ENCODE results near the gene ABL2. TPM values are rescaled to one million over a fixed set of nuclear protein-coding genes. Genes with fewer than 3 reads are reported as not detected.

The ABL2 gene
- total RNA-seq, 1 donor from 2014 or later = 7.4 TPM

DNA sequence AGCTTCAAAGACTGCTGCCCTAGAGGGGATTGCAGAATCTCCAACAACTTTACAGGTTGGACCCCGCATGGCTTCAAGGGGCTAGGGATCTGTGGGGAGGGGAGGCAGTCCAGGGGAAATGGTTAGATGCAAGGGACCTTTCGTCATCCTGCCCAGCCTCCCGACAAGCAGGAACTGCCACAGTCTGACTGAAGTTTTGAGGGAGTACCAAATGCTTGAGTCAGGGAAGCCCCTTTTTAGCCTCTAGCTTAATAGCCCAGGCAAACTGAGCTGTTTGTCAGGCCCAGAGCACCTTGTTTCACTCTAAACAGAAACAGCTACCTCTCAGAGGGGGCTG, 146.5 kb downstream of the ABL2 start:
- no peak for ATAC-seq (ENCODE audit: poor library complexity)
- DNase-seq = no peak
- intact Hi-C loops (cut with DNase I) = loop anchor here (5.0 to 10.0 kb wide), 2 partner anchors 212 to 284 kb away; partner anchors contain the start of genes AXDND1 and SOAT1

DNA sequence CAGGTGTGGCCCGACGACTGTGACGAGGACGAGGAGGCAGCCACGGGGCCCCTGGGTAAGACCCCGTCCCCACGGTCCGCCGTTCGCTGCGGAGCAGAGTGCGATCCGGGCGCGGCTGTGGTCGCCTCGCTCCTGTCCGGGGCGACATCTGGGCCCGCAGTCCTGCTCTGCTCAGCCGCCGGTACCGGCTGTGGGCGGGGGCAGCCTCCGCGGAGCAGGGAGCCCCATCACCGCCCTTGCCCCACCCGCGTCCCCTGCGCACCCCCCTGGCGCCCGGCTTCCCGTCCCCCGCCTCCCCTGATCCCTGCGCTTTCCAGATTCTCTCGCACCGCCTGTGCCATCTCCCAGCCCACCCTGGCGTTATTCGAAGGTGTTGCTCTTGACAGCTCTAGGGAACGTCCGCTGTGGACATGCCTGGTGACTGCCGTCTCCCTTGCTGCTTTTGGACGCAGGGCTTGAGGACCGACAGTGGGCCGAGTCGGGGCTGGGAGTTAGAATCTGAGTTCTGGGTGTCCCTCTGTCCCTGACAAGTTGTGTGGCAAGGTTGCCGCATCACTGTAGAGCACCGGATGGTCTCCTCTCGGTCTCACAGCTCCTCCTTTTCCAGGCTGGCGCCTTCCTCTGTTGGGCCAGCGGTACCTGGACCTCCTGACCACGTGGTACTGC, 147.0 kb downstream of the ABL2 start:
- ATAC-seq (ENCODE audit: poor library complexity) = peak; percentile 53
- peak; percentile 52 for DNase-seq
- intact Hi-C loops (cut with DNase I) = loop anchor here (5.0 to 10.0 kb wide), 2 partner anchors 212 to 285 kb away; partner anchors contain the start of genes AXDND1 and SOAT1

DNA sequence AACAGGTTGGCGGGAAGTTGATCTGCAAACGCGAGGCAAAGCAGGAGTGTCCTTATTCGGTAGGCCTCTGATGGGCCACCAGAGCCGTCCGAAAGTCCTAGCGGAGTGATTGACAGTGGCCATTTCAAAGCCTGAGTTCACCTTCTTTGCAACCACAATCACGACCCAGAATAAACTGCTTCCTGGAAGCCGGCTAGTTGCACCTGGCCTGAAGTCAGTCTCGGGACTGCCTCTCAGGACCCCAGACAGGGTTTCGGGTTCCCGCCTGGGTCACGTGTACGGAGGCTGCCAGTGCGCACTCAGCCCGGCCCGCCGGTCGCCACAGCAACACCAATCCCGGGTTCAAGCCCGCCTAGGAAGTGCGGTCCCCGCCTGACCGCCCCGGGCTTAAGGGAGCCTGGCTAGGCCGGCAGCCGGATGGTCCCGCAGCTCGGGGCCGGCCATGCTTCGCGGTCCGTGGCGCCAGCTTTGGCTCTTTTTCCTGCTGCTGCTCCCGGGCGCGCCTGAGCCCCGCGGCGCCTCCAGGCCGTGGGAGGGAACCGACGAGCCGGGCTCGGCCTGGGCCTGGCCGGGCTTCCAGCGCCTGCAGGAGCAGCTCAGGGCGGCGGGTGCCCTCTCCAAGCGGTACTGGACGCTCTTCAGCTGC, 147.7 kb downstream of the ABL2 start, which contains the start of gene TOR3A:
TSS of gene TOR3A (plus strand) at position 384 of the 646 bp plus-strand sequence. CDS start at position 443, 59 bp downstream.
- DNase-seq (peak; percentile 96), ATAC-seq (ENCODE audit: poor library complexity) (peak; percentile 97)
- intact Hi-C loops (cut with DNase I) = loop anchor here (5.0 to 10.0 kb wide), 2 partner anchors 213 to 285 kb away; partner anchors contain the start of genes AXDND1 and SOAT1

DNA sequence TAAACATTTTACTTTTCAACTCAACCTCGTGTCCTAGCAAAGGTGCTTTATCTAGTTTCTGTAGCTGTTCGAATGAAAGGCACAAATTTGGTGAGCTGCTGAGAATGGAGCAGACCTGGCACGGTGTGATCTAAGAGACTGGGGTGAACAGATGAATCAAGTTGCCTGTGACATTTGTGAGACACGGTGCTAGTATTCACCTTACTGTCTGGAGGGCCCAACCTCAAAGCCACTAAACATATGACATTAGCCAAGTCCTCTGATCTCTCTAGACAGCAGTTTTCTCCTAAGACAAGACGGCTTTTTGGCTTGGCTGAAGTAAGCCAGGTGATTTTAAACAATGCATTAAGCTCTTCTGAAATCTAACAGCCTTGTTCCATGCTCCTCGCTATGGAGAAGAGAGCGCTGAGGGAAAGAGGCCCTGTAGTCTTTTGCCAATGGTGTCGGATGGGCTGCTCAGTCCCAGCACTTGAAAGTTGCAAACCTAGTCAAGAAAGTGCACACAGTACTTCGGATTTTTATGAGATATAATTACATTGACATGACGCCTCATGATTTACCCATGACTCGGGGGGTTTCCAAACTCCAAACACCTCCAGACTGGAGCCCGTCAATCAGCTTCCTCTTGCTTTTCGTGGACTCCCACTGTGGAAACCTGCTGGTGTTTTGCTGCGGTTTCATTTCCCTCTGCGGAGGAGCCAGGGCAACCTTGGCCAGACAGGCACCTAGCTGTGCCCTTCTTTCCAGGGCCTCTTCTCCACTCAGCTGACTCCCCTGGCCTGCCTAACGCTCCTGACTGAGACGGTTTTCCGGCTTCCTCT, 148.4 kb downstream of the ABL2 start:
- no peak for ATAC-seq (ENCODE audit: poor library complexity)
- intact Hi-C loops (cut with DNase I) = loop anchor here (5.0 to 10.0 kb wide), 2 partner anchors 214 to 286 kb away; partner anchors contain the start of genes AXDND1 and SOAT1
- DNase-seq = no peak

DNA sequence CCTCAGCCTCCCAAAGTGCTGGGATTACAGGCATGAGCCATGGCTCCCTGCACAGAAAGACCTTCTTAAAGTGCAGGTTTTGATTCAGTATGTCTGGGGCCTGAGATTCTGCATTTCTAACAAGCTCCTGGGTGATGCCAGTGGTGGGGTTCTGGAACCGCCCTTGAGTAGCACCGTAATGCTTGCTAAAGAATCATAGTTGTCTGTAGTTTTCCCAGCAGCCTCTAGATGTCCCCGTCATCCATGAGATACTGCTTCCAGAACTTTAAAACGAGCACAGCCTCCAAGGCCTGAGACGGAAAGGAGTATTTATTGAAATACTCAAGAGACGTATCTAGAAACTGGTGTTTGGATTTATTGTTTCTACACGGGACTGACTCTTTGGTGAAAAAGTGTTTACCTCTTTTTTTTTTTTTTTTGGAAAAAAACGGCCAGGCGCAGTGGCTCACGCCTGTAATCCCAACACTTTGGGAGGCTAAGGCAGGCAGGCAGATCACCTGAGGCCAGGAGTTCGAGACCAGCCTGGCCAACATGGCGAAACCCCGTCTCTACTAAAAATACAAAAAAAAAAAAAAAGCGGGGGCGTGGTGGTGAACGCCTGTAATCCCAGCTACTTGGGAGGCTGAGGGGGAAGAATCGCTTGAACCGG, 150.2 kb downstream of the ABL2 start:
- peak; percentile 45 for ATAC-seq (ENCODE audit: poor library complexity)
- intact Hi-C loops (cut with DNase I) = no loop called here

DNA sequence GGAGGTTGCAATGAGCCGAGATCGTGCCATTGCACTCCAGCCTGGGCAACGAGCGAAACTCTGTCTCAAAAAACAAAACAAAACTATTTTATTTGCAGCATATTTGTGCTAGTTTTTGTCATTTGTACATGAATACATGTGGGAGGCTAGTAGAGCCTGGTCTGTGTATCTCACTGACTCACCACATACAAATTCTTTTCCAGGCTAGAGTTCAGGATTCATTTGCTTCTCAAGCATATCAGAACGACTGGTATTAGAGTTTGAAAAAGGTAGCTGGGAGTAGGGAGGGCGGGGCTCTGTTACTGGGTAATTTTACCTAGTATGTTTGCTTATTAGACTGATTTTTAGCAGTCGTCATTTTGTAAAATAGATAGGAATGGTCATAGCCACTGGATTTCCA, 152.1 kb downstream of the ABL2 start:
- no peak for ATAC-seq (ENCODE audit: poor library complexity)
- intact Hi-C loops (cut with DNase I) = no loop called here
- DNase-seq = no peak

More for the DNA sequence above, 150.2 kb downstream of the ABL2 start:
- no peak for DNase-seq

DNA sequence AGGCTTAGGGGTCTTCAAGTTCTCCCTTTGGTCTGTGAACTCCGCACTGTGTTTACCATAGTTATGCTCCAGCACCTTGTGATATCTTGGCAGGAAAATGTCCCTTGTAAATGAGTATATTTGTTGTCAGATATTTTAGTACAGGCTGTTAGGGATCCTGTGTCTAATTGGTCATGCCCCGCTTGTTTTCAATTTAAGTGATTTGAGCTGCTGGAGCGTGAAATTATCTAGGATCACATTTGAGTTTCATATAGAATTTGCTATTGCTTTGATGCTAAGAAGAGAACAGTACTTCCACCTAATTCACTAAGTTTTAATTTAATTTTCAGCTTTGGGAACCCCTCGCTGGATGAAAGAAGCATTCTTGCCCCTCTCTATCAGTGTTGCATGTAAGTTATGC, 163.0 kb downstream of the ABL2 start:
- ATAC-seq (ENCODE audit: poor library complexity) (no peak), DNase-seq (no peak)
- intact Hi-C loops (cut with DNase I) = no loop called here

DNA sequence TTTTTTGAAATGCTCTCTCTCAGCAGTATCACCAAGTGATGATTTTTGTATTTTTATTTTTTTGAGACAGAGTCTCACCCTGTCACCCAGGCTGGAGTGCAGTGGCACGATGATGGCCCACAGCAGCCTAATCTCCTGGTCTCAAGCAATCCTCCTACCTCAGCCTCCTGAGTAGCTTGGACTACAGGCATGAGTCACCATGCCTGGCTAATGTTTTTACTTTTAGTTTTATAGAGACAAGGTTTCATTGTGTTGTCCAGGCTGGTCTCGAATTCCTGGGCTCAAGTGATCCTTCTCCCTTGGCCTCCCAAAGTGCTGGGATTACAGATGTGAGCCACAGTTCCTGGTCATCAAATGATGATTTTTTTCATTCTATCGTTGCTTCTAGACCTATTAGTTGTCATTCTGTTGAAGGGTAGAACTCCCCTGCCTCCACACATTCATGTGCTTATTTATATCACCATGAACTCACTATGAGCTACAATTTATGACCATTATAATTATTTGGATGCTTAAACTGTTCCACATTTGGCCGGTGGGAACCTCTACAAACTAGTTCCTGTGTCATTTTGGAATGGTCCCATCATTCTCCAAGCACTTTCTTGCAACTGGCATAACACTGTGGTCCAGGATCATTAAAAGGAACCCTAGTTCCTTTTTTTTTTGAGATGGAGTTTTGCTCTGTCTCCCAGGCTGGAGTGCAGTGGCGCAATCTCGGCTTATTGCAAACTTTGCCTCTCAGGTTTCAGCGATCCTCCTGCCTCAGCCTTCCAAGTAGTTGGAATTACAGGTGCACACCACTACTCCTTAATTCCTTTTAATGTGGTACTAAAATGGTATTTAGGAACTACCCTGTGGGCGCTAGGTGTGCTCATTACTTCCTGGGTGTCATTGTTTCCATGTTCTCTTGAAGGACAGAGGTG, 167.9 kb downstream of the ABL2 start:
- intact Hi-C loops (cut with DNase I) = no loop called here
- ATAC-seq (ENCODE audit: poor library complexity) = no peak
- DNase-seq = no peak

DNA sequence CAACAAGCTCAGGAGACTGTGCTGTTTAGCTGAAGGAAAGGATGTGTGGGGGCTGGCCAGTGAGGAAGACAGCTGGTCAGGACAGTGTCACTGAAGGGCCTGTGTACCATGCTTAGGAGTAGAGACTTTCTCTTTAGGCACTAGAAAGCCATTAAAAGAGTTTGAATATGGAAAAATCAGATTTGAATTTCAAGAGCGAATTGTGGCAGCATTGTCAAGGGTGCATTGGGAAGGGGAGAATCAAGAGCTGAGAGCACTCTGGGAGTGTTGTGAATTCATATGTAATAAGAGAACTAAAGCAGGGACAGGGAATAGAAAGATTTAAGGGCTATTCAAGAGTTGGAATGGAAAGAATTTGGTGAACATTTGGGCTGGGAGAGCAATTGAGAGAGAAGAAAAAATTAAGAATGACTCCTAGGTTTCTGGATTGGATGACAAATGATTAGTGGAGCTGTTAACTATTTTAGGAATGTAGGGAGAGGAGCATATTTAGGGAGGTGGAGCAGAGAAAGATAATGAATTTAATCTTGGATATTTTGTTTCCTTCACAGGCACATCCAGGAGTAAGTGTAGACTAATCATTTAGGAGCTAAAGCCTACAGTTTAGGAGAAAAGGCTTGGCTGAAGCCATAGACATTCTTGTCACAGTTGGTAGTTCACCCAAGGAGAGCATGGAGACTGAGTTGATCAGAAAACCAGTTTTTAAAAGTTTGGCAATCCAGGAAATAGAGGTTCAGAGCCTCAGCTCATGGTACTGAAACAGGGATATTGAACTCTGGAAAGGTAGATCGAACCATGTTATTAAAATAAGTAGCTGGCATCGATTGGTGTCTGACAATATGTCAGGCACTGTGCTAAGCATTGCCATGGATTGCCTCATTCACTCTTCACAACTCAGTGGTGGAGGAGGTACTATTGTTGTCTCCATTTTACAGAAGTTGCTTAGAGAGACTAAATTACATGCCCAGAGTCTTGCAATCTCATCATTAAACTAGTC, 170.7 kb downstream of the ABL2 start:
- DNase-seq (no peak), ATAC-seq (ENCODE audit: poor library complexity) (no peak)
- intact Hi-C loops (cut with DNase I) = no loop called here

DNA sequence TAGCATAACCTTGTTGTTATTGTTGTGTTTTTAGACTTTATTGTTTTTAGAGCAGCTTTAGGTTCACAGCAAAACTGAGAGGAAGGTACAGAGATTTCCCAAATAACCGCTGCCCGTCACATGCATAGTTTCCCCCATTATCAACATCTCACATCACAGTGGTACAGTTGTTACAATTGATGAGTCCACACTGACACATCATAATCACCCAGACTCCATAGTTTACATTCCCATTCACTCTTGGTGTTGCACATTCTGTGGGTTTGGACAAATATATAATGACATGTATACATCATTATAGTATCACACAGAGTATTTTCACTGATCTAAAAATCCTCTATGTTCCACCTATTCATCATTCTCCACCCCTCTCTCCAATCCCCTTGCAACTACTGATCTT, 173.5 kb downstream of the ABL2 start:
- DNase-seq = no peak
- intact Hi-C loops (cut with DNase I) = no loop called here
- no peak for ATAC-seq (ENCODE audit: poor library complexity)

DNA sequence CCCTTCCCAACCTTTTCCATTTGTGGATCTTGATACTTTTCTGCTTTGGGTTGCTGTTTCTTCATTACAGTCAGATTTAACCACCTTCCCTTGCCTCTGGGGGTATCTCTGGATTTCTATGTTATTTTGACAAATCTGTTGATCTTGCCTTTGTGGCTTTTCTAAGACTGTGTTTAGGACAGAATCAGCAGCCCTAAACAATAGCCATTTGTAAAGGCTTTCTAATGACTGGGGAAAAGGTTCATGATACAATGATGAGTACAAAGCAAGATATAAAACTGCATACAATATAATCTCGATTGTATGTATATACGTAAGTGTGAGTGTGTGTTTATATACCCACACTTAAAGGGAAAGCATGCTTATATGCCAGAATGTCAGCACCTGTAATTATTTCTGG, 176.0 kb downstream of the ABL2 start:
- ATAC-seq (ENCODE audit: poor library complexity) = no peak
- intact Hi-C loops (cut with DNase I) = no loop called here
- DNase-seq = no peak

DNA sequence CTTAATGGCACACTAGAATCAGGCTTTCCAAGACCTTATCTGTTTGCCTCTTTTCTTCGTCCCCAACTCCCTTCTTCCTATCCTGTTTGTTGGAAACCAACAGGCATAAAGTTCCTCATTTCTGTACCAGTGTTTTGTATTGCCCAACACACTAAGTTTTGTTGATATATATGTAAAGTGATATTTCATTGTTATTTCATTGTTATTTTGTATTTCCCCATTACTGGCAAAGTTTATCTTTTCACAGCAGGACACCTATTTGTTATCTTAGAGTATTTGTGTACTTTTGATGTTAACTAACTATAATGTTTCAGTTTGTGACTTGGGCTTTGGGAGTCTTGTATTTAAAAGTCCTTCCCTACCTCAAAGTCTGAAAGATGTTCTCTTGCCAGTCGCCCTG, 176.7 kb downstream of the ABL2 start:
- ATAC-seq (ENCODE audit: poor library complexity) (no peak), DNase-seq (no peak)
- intact Hi-C loops (cut with DNase I) = no loop called here

Other genes starting within 250 kb of the ABL2 start
- 50.2 TPM for gene FAM20B, start 203.8 kb downstream of the ABL2 start, total RNA-seq
- gene TOR3A, start 147.6 kb downstream of the ABL2 start, total RNA-seq = 10.1 TPM
- 8.5 TPM for gene SOAT1, start 64.1 kb upstream of the ABL2 start, total RNA-seq
- not detected for gene AXDND1, start 136.3 kb upstream of the ABL2 start, total RNA-seq

Data from Right ventricle myocardium superior (tissue), 1 donor.